ENCODE measurements around the gene TSEN2.

DNA sequence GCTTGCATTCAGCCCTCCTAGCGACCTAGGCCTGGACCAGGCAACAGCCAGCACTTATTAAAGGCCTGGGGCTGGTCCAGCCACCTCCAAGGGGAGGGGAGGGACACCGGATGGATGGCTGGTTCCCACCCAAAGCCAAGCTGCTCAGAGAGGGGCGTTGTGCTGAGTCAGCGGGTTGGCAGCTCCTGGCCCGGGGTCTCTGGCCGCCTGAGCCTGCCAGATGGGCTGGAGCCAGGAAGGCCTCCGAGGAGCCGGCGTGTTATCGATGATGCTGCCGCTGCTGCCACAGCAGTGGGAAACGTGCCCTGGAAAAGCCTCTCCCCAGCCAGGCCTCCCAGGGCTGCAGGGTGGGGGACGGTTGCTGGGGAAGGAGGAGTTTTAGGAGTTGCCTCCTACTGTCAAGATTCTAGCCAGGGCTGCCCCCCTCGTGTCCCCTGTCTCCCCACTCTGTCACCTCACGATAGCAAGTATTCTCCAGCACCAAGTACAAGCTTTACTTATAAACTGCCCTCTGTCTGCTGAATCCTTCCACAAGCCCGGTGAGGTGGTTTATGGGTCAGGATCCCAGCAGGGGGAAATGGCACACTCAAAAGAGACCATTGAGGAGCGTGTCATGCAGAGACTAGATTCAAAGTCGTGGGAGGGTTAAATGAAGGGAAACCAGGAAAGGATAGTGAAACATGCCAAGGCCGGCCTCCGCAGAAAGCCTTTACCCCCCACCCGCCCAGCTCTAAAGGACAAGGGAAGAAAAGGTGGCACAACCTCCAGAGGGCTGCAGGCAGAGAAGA lies 43.2 kb upstream of the TSEN2 start:
- TF ChIP-seq, protein P1, sequence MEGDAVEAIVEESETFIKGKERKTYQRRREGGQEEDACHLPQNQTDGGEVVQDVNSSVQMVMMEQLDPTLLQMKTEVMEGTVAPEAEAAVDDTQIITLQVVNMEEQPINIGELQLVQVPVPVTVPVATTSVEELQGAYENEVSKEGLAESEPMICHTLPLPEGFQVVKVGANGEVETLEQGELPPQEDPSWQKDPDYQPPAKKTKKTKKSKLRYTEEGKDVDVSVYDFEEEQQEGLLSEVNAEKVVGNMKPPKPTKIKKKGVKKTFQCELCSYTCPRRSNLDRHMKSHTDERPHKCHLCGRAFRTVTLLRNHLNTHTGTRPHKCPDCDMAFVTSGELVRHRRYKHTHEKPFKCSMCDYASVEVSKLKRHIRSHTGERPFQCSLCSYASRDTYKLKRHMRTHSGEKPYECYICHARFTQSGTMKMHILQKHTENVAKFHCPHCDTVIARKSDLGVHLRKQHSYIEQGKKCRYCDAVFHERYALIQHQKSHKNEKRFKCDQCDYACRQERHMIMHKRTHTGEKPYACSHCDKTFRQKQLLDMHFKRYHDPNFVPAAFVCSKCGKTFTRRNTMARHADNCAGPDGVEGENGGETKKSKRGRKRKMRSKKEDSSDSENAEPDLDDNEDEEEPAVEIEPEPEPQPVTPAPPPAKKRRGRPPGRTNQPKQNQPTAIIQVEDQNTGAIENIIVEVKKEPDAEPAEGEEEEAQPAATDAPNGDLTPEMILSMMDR (IDR thresholded peaks at IDR 0.05), result no peak
- no peak for TF ChIP-seq POLR2A (IDR thresholded peaks at IDR 0.05)
